Endodermal cell (in vitro differentiated cells): ENCODE data around the gene SRMS. TPM values are rescaled to one million over a fixed set of nuclear protein-coding genes. Genes with fewer than 3 reads are reported as not detected.

Source experiments
- DNase-seq: peaks from one replicate; pipeline ENCODE4 v3.0.0-alpha.2; 2017
- H3K27ac ChIP-seq: 2 replicates; pipeline ENCODE4 v1.5.1; 2013; ENCODE audit warnings: mild to moderate bottlenecking, low read depth, low read length, moderate library complexity
- H3K27me3 ChIP-seq: 2 replicates; pipeline ENCODE4 v1.6.1; 2013; ENCODE audit warnings: mild to moderate bottlenecking, low read length, moderate library complexity; ENCODE audit not compliant: insufficient read depth, control insufficient read depth, poor library complexity, severe bottlenecking
- H3K36me3 ChIP-seq: 2 replicates; pipeline ENCODE4 v1.7.0; 2013; ENCODE audit warnings: mild to moderate bottlenecking, low read length, moderate library complexity; ENCODE audit not compliant: control insufficient read depth, insufficient read depth
- H3K4me1 ChIP-seq: one replicate; pipeline ENCODE4 v1.7.0; 2013; ENCODE audit warnings: low read length; ENCODE audit not compliant: control insufficient read depth, insufficient read depth
- H3K4me3 ChIP-seq: 2 replicates; pipeline ENCODE4 v1.5.1; 2013; ENCODE audit warnings: mild to moderate bottlenecking, low read length, moderate library complexity
- H3K9ac ChIP-seq: 2 replicates; pipeline ENCODE4 v1.6.1; 2013; ENCODE audit warnings: mild to moderate bottlenecking, low read length, moderate library complexity; ENCODE audit not compliant: poor library complexity, severe bottlenecking; ENCODE audit errors: extremely low read depth
- H3K9me3 ChIP-seq: 2 replicates; pipeline ENCODE4 v1.6.1; 2013; ENCODE audit warnings: mild to moderate bottlenecking, low read length, moderate library complexity; ENCODE audit not compliant: control insufficient read depth
- H3K27ac Mint-ChIP-seq: 2 replicates; pipeline ENCODE4 v1.8.0; 2020; ENCODE audit warnings: mixed read lengths
- H3K27me3 Mint-ChIP-seq: 2 replicates; pipeline ENCODE4 v1.8.0; 2021; ENCODE audit warnings: mild to moderate bottlenecking, mixed read lengths; ENCODE audit not compliant: insufficient read depth
- H3K36me3 Mint-ChIP-seq: 2 replicates; pipeline ENCODE4 v1.8.0; 2020; ENCODE audit warnings: low read depth, mixed read lengths
- H3K4me1 Mint-ChIP-seq: 2 replicates; pipeline ENCODE4 v1.8.0; 2020; ENCODE audit warnings: mixed read lengths
- H3K4me3 Mint-ChIP-seq: 2 replicates; pipeline ENCODE4 v1.8.0; 2020; ENCODE audit warnings: mild to moderate bottlenecking, moderate library complexity, mixed read lengths
- H3K9me3 Mint-ChIP-seq: 2 replicates; pipeline ENCODE4 v1.8.0; 2020; ENCODE audit warnings: mild to moderate bottlenecking, mixed read lengths
- WGBS, 2 experiments: methylation state at CpG; one replicate each; pipeline versions ENCODE4 v1.1.5 to v1.1.7; 2013; ENCODE audit warnings: missing lambda C conversion rate in 2 of 2, mixed read lengths in 1 of 2; ENCODE audit not compliant: insufficient coverage in 1 of 2, insufficient read length in 1 of 2; 5-methylcytosine and 5-hydroxymethylcytosine counted together
- total RNA-seq, 2 donors: library from RNA; stranded (reverse); fragmentation: NEBNext Ultra II Directional in 1 of 2; extraction: Animal tissue kit (Norgen Biotek cat#: 25700) in 1 of 2; gene quantifications; 2 replicates in 1 of 2; 3 replicates in 1 of 2; pipeline ENCODE4 v1.2.1, GENCODE V29; 2021
- TF ChIP-seq, protein P1 (sequence below): fragments of 200-600 bp; sonication (generic); conservative IDR thresholded peaks from 2 replicates; pipeline ENCODE4 v1.5.0; 2021; ENCODE audit warnings: antibody characterized with exemption, mild to moderate bottlenecking

SRMS gene
- total RNA-seq, 2 donors from 2014 or later: not detected

DNA sequence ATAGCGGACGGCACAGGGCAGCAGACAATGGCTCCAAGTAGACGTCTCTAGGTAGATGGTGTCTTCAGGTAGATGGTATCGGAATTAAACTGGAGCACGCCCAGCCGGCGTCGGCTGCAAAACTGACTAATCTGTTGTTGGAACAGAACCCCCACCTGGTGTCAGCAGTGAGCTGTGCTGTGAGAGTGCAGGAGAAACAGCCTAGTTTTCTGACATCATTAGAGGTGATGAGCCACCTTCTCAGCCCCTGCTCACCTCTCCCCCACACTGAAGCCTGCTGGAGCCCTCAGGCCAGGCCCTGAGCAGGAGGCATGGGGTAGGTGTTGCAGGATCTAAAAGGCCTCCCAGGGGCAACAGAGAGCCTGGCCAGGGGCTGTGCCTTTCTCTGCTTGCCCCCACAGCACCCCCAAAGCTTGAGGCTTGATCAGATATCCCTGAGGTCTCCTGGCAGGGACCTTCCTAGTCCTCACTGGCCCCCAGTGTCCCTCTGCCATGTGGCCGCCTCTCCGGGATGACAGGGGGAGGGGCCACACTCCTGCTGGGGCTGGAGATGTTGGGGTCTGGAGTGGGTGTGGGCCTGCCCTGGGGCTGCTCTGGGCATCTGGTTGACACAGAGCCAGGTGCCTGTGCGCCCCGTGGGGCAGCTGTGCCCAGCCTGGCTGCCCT lies 33.4 kb upstream of the SRMS start:
- Histone ChIP-seq H3K4me1 (no peaks in the 10 kb centered on the region), H3K9me3 (no peaks in the 10 kb centered on the region), H3K27me3 (no peaks in the 10 kb centered on the region), H3K36me3 (no peaks in the 10 kb centered on the region), H3K27ac (no peak overlapping the region), H3K9ac (no peak overlapping the region), H3K4me3 (no peak overlapping the region)
- no peaks in the 10 kb centered on the region for H3K36me3 Mint-ChIP-seq
- no peak overlapping the region for H3K4me3 Mint-ChIP-seq
- DNase-seq: peak; percentile 67
- no peaks in the 10 kb centered on the region for H3K27me3 Mint-ChIP-seq
- no peak overlapping the region for H3K27ac Mint-ChIP-seq
- H3K4me1 Mint-ChIP-seq: no peaks in the 10 kb centered on the region
- TF ChIP-seq, protein P1, sequence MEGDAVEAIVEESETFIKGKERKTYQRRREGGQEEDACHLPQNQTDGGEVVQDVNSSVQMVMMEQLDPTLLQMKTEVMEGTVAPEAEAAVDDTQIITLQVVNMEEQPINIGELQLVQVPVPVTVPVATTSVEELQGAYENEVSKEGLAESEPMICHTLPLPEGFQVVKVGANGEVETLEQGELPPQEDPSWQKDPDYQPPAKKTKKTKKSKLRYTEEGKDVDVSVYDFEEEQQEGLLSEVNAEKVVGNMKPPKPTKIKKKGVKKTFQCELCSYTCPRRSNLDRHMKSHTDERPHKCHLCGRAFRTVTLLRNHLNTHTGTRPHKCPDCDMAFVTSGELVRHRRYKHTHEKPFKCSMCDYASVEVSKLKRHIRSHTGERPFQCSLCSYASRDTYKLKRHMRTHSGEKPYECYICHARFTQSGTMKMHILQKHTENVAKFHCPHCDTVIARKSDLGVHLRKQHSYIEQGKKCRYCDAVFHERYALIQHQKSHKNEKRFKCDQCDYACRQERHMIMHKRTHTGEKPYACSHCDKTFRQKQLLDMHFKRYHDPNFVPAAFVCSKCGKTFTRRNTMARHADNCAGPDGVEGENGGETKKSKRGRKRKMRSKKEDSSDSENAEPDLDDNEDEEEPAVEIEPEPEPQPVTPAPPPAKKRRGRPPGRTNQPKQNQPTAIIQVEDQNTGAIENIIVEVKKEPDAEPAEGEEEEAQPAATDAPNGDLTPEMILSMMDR: peak; percentile 67
- WGBS, 2 experiments: 84 to 89% methylated on average over 10 to 12 of the region's 12 CpGs
- H3K9me3 Mint-ChIP-seq: no peaks in the 10 kb centered on the region

DNA sequence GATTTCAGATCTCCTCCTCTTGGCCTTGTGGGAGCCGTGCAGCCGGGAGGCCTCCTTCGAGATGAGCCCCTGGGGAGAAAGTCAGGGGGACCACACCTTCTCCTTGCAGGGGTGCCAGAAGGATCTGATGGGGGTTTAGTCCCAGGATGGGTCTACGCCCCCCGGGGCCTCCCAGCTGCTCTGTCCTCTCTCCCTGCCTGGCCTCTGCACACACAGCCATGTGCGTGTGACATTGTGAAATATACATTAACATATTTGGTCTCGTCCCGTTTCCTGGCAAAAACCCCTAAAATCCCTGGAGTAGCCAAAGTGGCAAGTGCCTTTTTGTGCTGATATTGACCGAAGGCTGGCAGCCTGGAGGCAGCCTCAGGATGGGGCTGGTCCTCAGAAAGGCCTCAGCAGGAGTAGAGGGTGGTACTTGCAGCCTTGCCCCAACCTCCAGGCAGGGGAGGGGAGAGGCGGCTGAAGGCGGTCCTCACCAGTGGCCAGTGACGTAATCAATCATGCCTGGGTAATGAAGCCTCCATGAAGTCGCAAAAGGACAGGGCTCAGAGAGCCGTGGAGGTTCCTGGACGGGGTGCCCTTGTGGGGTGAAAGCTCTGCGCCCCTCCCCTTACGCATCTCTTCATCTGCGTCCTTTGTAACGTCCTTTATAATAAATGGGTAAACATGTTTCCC lies 31.6 kb upstream of the SRMS start:
- no peaks in the 10 kb centered on the region for H3K36me3 ChIP-seq
- Mint-ChIP-seq H3K9me3 (no peaks in the 10 kb centered on the region), H3K4me3 (no peak overlapping the region), H3K4me1 (no peaks in the 10 kb centered on the region), H3K27me3 (no peaks in the 10 kb centered on the region), H3K27ac (no peak overlapping the region), H3K36me3 (no peaks in the 10 kb centered on the region)
- no peak overlapping the region for H3K27ac ChIP-seq
- TF ChIP-seq, protein P1: no peak
- H3K27me3 ChIP-seq: no peaks in the 10 kb centered on the region
- no peaks in the 10 kb centered on the region for H3K4me1 ChIP-seq
- no peak overlapping the region for H3K4me3 ChIP-seq
- H3K9me3 ChIP-seq: no peaks in the 10 kb centered on the region
- DNase-seq: no peak
- no peak overlapping the region for H3K9ac ChIP-seq
- 88 to 91% methylated on average over 15 to 19 of the region's 19 CpGs for WGBS, 2 experiments

DNA sequence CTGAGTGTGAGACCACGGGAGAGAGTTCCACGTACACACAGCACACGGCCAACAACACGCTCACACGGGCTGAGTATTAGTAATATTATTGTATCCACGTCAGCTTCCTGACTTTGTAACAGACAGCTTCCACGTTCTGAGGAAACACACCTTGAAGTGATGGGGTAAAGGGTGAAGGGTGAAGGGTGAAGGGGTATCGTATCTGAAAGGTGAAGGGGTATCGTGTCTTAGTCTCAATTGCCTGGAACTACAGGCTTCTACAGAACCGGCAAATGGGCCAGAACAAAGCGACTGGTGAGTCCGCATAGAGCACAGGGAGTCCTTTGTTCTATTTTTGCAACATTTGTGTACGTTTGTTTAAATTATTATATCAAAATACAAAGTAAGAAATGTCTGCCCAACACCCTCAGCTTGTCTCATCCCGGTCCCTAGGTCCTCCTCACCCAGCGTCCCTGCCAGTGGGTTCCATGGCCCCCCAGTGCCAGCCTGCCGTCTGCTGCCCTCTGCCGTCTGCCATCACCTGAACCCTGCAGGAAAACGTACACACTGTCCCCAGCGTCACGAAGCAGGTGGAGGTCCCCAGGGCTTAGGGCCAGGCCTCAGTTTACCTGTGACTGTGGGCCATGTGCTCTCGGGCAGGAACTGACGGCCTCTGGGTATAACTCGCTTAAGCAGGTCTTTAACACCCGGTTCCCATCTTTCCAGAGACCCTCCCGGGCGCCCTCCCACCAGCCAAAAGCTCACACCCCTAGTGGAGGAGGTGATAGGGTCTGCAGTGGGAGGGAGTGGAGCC lies 30.9 kb upstream of the SRMS start:
- Histone ChIP-seq H3K4me3 (no peak overlapping the region), H3K27ac (no peak overlapping the region), H3K4me1 (no peaks in the 10 kb centered on the region), H3K27me3 (no peaks in the 10 kb centered on the region), H3K9ac (no peak overlapping the region), H3K9me3 (no peaks in the 10 kb centered on the region), H3K36me3 (no peaks in the 10 kb centered on the region)
- WGBS, 2 experiments: 93 to 95% methylated on average over 16 to 24 of the region's 26 CpGs
- H3K4me3 Mint-ChIP-seq: no peak overlapping the region
- H3K4me1 Mint-ChIP-seq: no peaks in the 10 kb centered on the region
- no peak for DNase-seq
- TF ChIP-seq, protein P1: no peak
- no peaks in the 10 kb centered on the region for H3K27me3 Mint-ChIP-seq
- no peaks in the 10 kb centered on the region for H3K9me3 Mint-ChIP-seq
- no peak overlapping the region for H3K27ac Mint-ChIP-seq
- H3K36me3 Mint-ChIP-seq: no peaks in the 10 kb centered on the region
